ENCODE measurements around the gene SYT13. TPM values are rescaled to one million over a fixed set of nuclear protein-coding genes. Genes with fewer than 3 reads are reported as not detected.

SYT13 gene
- total RNA-seq (2014; rRNA removed; shearing (Covaris generic)), result 0.06 TPM in 1 of 2 replicates, not detected in the other

- DNase-seq (ENCODE audit: low spot score), result no peak
These were observed at the start of gene SYT13 for GRCh38 chr11:45285930-45286632. SYT13 (minus strand) TSS chr11:45286341; CDS start chr11:45286207, 134 bp downstream.

GRCh38 chr11:45335434-45335833 lies 49.3 kb upstream of the SYT13 start:
- no peak for DNase-seq (ENCODE audit: low spot score)

GRCh38 chr11:45334836-45335235 lies 48.7 kb upstream of the SYT13 start:
- no peak for DNase-seq (ENCODE audit: low spot score)

- DNase-seq (ENCODE audit: low spot score), result no peak
These were observed 48.3 kb upstream of the SYT13 start for GRCh38 chr11:45334410-45334809.

GRCh38 chr11:45333001-45333971 lies 47.1 kb upstream of the SYT13 start:
- peak; percentile 98 for DNase-seq (ENCODE audit: low spot score)

GRCh38 chr11:45332276-45332934 lies 46.3 kb upstream of the SYT13 start:
- DNase-seq (ENCODE audit: low spot score), result peak; percentile 60

- DNase-seq (ENCODE audit: low spot score), result no peak
These were observed 45.7 kb upstream of the SYT13 start for GRCh38 chr11:45331839-45332238.

GRCh38 chr11:45328726-45329125 lies 42.6 kb upstream of the SYT13 start:
- DNase-seq (ENCODE audit: low spot score), result no peak

GRCh38 chr11:45324459-45324858 lies 38.3 kb upstream of the SYT13 start:
- no peak for DNase-seq (ENCODE audit: low spot score)

GRCh38 chr11:45323601-45324249 lies 37.6 kb upstream of the SYT13 start:
- no peak for DNase-seq (ENCODE audit: low spot score)

GRCh38 chr11:45322891-45323600 lies 36.9 kb upstream of the SYT13 start:
- no peak for DNase-seq (ENCODE audit: low spot score)

GRCh38 chr11:45322111-45322705 lies 36.1 kb upstream of the SYT13 start:
- DNase-seq (ENCODE audit: low spot score), result no peak

- DNase-seq (ENCODE audit: low spot score), result no peak
These were observed 35.5 kb upstream of the SYT13 start for GRCh38 chr11:45321669-45322068.

GRCh38 chr11:45321031-45321595 lies 35.0 kb upstream of the SYT13 start:
- no peak for DNase-seq (ENCODE audit: low spot score)

- no peak for DNase-seq (ENCODE audit: low spot score)
These were observed 34.2 kb upstream of the SYT13 start for GRCh38 chr11:45320371-45320770.

- no peak for DNase-seq (ENCODE audit: low spot score)
These were observed 32.9 kb upstream of the SYT13 start for GRCh38 chr11:45319077-45319476.

- DNase-seq (ENCODE audit: low spot score), result no peak
These were observed 32.4 kb upstream of the SYT13 start for GRCh38 chr11:45318516-45318915.

- no peak for DNase-seq (ENCODE audit: low spot score)
These were observed 30.1 kb upstream of the SYT13 start for GRCh38 chr11:45316258-45316657.

GRCh38 chr11:45314900-45315299 lies 28.8 kb upstream of the SYT13 start:
- DNase-seq (ENCODE audit: low spot score), result no peak

- no peak for DNase-seq (ENCODE audit: low spot score)
These were observed 27.2 kb upstream of the SYT13 start for GRCh38 chr11:45313171-45313865.

Data from H4 (cell line).